Liver (tissue), 3 donors: Measurements from ENCODE around the gene DPEP2.

Experiments
- ATF3 ChIP-seq: IDR thresholded peaks from 2 replicates; pipeline ENCODE4 v1.6.1; 2016; ENCODE audit warnings: antibody characterized with exemption
- CTCF ChIP-seq: fragments of 150-350 bp; IDR thresholded peaks from 2 replicates; pipeline ENCODE4 v1.5.1; 2017; ENCODE audit warnings: improper control_type of control experiment, low read depth, low read length; ENCODE audit not compliant: missing input control
- GABPA ChIP-seq, 2 donors: IDR thresholded peaks in 1 of 2; conservative IDR thresholded peaks in 1 of 2; 2 replicates each; pipeline ENCODE4 v1.6.1; 2016; ENCODE audit warnings: antibody characterized with exemption in 2 of 2, mild to moderate bottlenecking in 1 of 2, moderate library complexity in 1 of 2
- MAX ChIP-seq: IDR thresholded peaks from 2 replicates; pipeline ENCODE4 v1.6.1; 2016; ENCODE audit warnings: antibody characterized with exemption
- RAD21 ChIP-seq, 2 donors: IDR thresholded peaks; 2 replicates each; pipeline ENCODE4 v1.6.1; 2016; ENCODE audit warnings: antibody characterized with exemption in 2 of 2, mild to moderate bottlenecking in 2 of 2
- REST ChIP-seq: IDR thresholded peaks from 2 replicates; pipeline ENCODE4 v1.6.1; 2016; ENCODE audit warnings: antibody characterized with exemption, mild to moderate bottlenecking
- RXRA ChIP-seq, 2 donors: IDR thresholded peaks; 2 replicates each; pipeline ENCODE4 v1.6.1; 2017 to 2018; ENCODE audit warnings: antibody characterized with exemption in 2 of 2, mild to moderate bottlenecking in 1 of 2
- SP1 ChIP-seq: IDR thresholded peaks from 2 replicates; pipeline ENCODE4 v1.6.1; 2018; ENCODE audit warnings: antibody characterized with exemption, mild to moderate bottlenecking
- TAF1 ChIP-seq: conservative IDR thresholded peaks from 2 replicates; pipeline ENCODE4 v1.6.1; 2016; ENCODE audit warnings: antibody characterized with exemption, mild to moderate bottlenecking
- YY1 ChIP-seq: IDR thresholded peaks from 2 replicates; pipeline ENCODE4 v1.6.1; 2016; ENCODE audit warnings: antibody characterized with exemption, mild to moderate bottlenecking
- ZBTB33 ChIP-seq: IDR thresholded peaks from 2 replicates; pipeline ENCODE4 v1.6.1; 2016; ENCODE audit warnings: antibody characterized with exemption
- donor health status: healthy.
- donor health status: healthy.

- TF ChIP-seq CTCF: no peak
- TF ChIP-seq REST: no peak
- TF ChIP-seq RAD21 (IDR thresholded peaks at IDR 0.05): no peak
- TF ChIP-seq ZBTB33: no peak
- peak in 1 of 2 donors; percentile 23 for TF ChIP-seq RXRA (IDR thresholded peaks at IDR 0.05)
- no peak for TF ChIP-seq SP1
- TF ChIP-seq TAF1: no peak
- no peak for TF ChIP-seq YY1
- TF ChIP-seq MAX: no peak
- TF ChIP-seq GABPA (IDR thresholded peaks at IDR 0.05 in 1 of 2, conservative IDR thresholded peaks at IDR 0.05 in 1 of 2): no peak
- no peak for TF ChIP-seq ATF3
Measured at GRCh38 chr16:68000450-68000849, 1.2 kb upstream of the DPEP2 start.
